Ovary (tissue), 3 donors: ENCODE data around the gene NBPF3.

Experiments used
- POLR2A ChIP-seq: fragments of 450-650 bp; IDR thresholded peaks from one replicate; pipeline ENCODE4 v1.6.1; 2017; ENCODE audit warnings: antibody characterized with exemption, mild to moderate bottlenecking, moderate library complexity
- TF ChIP-seq, protein P1 (sequence below), 3 donors: fragments of 450-650 bp in 2 of 3; fragments of 200-600 bp in 1 of 3; IDR thresholded peaks; one replicate each; pipeline versions ENCODE4 v1.5.1 to v1.8.0; 2016 to 2022; ENCODE audit warnings: antibody characterized with exemption in 3 of 3, mild to moderate bottlenecking in 1 of 3
- donor health status: DM: no; HTN: no; CAD: no.

DNA sequence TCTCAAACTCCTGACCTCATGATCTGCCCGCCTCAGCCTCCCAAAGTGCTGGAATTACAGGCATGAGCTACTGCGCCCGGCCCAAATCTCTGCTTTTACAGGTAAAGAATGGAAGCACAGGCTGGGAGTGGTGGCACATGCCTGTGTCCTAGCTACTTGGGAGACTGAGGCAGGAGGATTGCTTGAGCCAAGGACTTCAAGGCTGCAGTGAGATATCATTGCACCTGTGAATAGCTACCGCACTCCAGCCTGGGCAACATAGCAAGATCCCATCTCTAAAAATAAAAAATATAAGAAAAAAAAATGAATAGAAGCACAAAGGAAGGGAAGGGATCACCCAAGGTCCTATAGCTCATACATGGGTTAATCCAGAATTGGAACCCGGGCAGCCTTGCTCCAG, 84.3 kb downstream of the NBPF3 start:
- TF ChIP-seq, protein P1, sequence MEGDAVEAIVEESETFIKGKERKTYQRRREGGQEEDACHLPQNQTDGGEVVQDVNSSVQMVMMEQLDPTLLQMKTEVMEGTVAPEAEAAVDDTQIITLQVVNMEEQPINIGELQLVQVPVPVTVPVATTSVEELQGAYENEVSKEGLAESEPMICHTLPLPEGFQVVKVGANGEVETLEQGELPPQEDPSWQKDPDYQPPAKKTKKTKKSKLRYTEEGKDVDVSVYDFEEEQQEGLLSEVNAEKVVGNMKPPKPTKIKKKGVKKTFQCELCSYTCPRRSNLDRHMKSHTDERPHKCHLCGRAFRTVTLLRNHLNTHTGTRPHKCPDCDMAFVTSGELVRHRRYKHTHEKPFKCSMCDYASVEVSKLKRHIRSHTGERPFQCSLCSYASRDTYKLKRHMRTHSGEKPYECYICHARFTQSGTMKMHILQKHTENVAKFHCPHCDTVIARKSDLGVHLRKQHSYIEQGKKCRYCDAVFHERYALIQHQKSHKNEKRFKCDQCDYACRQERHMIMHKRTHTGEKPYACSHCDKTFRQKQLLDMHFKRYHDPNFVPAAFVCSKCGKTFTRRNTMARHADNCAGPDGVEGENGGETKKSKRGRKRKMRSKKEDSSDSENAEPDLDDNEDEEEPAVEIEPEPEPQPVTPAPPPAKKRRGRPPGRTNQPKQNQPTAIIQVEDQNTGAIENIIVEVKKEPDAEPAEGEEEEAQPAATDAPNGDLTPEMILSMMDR (IDR thresholded peaks at IDR 0.05), result no peak
- TF ChIP-seq POLR2A, result no peak
